Upper lobe of left lung (tissue), 4 donors: ENCODE data around the gene CYP24A1.

Experiments
- EP300 ChIP-seq, 4 donors: sonication (generic); formaldehyde crosslinking; IDR thresholded peaks; one replicate each; pipeline ENCODE4 v1.5.1; 2017; ENCODE audit warnings: antibody characterized with exemption in 4 of 4, control low read depth in 2 of 4
- POLR2A ChIP-seq, 4 donors: fragments of 450-650 bp; IDR thresholded peaks; one replicate each; pipeline ENCODE4 v1.5.1; 2016 to 2017; ENCODE audit warnings: antibody characterized with exemption in 4 of 4, mild to moderate bottlenecking in 2 of 4
- POLR2AphosphoS5 ChIP-seq, 2 donors: sonication (generic); formaldehyde crosslinking; IDR thresholded peaks; one replicate each; pipeline ENCODE4 v1.5.1; 2017; ENCODE audit warnings: antibody characterized with exemption in 2 of 2
- TF ChIP-seq, protein P1 (sequence below), 6 experiments: fragments of 450-650 bp in 4 of 6; fragments of 200-600 bp in 2 of 6; sonication (generic) in 2 of 6; IDR thresholded peaks; one replicate each; pipeline ENCODE4 v1.5.1; 2016 to 2019; ENCODE audit warnings: antibody characterized with exemption in 6 of 6

DNA sequence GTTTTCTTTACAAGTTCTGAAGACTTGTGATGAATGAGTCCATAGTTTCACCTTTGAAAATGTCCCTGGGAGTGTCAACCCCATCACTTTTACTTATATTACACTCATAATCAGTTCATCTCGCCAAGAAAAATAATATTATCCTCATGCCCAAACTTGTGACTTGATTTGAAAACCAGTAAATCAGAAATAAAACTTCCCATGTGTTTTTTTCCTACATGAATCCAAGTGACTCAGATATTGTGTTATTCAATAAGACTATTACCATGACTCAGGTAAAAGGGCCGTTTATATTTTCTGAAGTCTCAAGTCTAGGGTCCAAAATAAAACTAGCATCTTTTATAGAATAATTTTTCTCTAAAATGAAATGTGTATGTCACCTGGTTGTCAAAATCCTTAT lies 15.8 kb upstream of the CYP24A1 start:
- no peak for TF ChIP-seq POLR2AphosphoS5 (IDR thresholded peaks at IDR 0.05)
- TF ChIP-seq EP300 (IDR thresholded peaks at IDR 0.05), result no peak
- TF ChIP-seq, protein P1, sequence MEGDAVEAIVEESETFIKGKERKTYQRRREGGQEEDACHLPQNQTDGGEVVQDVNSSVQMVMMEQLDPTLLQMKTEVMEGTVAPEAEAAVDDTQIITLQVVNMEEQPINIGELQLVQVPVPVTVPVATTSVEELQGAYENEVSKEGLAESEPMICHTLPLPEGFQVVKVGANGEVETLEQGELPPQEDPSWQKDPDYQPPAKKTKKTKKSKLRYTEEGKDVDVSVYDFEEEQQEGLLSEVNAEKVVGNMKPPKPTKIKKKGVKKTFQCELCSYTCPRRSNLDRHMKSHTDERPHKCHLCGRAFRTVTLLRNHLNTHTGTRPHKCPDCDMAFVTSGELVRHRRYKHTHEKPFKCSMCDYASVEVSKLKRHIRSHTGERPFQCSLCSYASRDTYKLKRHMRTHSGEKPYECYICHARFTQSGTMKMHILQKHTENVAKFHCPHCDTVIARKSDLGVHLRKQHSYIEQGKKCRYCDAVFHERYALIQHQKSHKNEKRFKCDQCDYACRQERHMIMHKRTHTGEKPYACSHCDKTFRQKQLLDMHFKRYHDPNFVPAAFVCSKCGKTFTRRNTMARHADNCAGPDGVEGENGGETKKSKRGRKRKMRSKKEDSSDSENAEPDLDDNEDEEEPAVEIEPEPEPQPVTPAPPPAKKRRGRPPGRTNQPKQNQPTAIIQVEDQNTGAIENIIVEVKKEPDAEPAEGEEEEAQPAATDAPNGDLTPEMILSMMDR (IDR thresholded peaks at IDR 0.05), result no peak
- TF ChIP-seq POLR2A (IDR thresholded peaks at IDR 0.05), result no peak
